ENCODE measurements around the gene TTLL5.

GRCh38 chr14:75752086-75752485, 91.0 kb downstream of the TTLL5 start:
- TF ChIP-seq POLR2A (IDR thresholded peaks at IDR 0.05) (no peak), CTCF (IDR thresholded peaks at IDR 0.05) (no peak), POLR2AphosphoS5 (IDR thresholded peaks at IDR 0.05) (no peak), EP300 (IDR thresholded peaks at IDR 0.05) (no peak)
